Fibroblast of skin of back (primary cell): Measurements from ENCODE around the gene HOXA3.
A peak's percentile ranks its signal among the peaks of the same experiment; 100 is the strongest.

Source experiments
- DNase-seq: peaks from one replicate; pipeline ENCODE4 v3.0.0-alpha.2; 2013

Gene HOXA3

DNA sequence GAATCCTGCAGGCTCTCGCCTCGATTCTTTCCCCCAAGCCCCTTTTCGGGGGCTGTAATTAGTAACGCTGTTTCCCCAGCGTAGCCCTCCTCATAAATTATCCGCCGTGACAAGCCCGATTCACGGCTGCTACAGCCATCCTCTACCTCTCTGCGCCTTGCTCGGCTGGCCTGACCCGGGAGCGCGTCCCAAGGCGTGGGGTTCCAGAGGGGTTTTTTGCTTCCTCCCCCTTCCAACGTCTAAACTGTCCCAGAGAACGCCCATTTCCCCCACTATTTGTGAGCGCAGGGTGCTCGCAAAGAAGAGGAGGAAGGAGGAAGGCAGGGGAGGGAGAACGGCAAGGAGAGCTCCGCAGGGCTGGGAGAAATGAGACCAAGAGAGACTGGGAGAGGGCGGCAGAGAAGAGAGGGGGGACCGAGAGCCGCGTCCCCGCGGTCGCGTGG is 9.8 kb downstream of the HOXA3 start:
- no peak for DNase-seq

DNA sequence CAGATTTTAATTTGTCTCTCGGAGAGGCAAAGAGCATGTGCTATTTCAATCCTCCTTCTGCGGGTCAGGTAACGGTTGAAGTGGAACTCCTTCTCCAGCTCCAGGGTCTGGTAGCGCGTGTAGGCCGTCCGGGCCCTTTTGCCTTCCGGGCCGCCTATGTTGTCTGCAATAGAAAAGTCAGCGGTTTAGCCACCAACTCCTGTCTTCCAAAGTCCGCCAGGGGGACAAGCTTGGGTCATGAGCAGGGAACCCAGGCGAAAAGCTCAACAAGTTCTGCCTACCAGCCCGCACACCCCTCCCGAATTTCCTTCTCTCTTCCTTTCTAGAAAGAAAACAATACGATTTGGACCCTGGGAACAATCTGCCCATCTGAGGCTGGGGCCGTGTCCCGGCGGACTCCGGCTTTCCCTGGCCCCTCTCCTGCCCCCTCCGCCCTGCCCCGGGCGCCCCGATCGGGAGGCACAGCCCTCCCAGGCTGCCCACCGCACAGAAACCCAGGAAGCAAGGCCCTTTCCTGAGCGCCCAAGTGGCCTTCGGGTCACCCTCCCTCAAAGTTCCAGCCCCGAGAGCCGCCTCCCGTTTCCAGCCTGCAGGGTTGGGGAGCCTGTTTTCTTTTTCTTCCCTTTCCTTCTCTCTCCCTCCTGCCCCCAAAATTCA is 10.3 kb downstream of the HOXA3 start:
- no peak for DNase-seq

DNA sequence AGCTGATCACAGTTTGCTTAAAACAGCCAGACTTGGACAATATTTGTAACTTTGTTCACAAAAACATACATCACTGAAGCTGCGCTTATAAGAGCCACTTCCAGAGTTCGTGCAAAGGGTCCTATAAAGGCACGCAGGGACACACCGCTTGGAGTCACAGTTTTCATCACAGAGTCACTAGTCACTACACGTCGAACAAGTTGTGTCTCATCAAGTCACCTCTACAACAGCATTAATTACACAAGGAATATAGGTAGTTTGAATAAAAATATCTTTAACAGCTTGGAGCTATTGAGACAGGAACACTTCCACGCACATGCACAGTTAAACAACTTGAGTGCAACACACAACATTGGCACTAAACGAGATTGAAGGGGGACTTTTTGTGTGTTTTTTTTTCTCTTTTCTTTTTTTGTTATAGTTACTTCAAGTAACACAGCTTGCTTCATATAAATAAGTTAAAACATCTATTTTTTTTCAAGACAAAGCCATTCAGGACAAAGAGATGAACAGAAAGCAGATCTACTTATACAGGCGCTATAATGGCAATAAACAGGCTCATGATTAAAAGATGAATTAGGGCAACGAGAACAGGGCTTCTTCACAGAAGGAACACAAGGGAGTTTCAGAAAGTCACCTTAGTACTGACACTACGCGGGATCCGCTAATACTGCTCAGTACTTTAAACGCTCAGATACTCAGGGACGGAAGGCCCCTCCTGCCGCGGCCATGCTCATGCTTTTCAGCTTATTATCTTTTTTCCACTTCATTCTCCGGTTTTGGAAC is 11.1 kb downstream of the HOXA3 start:
- no peak for DNase-seq

DNA sequence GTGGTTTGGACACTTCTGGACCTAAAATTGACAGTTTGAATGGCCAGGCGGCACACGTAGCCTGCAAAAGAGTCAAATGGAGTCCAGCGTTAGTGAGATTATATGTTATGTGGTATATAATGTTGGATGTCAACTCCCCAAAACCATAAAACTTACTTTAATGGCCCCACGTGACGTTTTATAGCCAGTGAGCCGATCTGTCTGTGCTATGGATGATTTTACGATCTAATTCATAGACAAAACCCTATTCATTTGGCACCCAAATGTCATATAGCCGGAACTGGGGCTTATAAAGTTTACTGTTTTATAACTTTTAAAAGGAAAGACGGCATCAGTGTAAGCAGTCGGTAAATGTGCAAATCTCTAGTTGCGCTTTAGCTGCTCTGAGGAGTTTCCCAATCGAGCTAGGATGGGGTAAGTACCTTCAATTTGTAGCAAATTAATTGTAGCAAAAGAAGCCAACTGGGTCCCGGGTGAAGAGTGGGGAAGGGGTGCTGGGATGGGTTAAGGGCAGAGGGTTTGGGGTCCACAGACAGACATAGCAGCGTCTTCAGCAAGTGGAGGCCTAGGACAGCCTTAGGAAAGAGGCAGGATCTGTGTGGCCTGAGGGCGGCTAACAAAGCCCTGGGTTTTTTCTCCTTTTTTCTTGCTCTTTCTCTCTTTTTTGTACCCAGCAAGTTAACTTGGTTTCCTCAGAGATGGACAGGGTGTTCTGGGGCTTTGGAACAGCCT is 12.1 kb downstream of the HOXA3 start:
- DNase-seq: no peak

DNA sequence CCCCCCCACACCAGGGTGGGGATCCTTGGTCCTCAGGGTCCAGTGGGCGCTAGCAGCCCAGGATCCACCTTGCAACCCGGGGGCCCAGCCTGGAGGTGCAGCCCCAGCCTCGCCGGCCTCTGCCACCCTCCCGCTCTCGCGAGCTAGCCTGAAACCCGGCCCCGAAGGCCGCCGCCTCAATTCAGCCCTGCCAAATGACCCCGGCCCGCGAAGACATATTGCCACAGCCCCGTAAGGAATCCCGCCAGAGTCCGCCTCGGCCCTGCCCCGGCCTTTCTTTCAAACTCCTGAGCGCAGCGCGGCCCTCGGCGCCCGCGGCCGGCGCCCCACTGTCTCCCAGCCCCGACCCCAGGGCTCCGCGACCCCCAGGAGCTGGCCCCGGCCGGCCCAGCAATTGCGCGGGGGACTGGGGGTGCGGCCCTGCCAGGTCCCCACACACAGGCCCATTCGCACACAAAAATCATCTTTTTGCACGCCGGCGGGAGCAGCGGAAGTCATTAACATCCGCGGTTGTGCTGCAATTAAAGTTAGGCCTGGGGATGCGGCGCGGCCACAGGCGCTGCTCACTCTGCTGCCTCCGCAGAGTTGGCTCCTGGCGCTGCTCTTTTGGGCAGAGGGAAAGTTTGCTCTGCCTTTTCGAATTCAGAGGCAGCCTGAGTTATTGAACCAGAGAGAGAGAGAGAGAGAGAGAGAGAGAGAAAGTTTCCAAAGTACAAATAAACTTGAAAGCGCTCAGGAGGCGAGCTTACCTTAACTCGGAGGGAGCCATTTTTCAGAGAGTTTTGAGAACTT is 12.9 kb downstream of the HOXA3 start:
- DNase-seq: no peak

DNA sequence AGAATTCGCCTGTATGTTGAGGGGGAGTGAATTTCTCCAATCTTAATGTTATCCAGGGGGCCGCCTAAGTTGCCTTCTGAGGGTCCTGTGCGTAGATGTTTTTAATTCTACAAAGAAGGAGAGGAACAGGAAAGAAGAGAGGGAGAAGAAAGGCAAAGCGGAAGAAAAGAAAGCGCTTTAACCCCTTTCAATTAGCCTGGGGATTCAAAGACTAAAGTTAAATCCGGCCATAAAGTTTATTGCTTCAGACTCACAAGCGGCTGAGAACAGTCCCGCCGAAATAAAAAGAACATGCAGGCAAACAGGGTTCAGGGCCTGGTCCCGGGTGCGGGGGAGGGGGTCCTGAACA is 13.4 kb downstream of the HOXA3 start:
- no peak for DNase-seq

DNA sequence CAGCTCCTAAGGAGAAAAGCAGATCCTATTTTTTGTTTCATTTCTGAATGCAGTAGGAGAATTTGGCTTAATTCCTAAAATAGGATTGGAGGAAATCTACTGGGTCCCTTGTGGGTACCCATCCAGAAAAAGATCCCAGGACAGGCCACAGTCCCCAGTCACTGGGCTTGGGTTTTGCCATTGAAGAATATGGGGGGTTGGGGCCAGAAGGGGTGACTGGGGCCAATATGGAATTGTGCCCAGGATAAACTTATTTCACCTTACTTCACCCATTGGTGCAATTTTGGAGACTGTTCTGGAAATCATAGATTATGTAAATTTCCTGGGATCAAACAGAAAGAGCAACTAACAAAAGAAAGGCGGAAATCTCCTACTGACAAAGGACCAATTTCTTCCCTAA is 13.9 kb downstream of the HOXA3 start:
- no peak for DNase-seq

DNA sequence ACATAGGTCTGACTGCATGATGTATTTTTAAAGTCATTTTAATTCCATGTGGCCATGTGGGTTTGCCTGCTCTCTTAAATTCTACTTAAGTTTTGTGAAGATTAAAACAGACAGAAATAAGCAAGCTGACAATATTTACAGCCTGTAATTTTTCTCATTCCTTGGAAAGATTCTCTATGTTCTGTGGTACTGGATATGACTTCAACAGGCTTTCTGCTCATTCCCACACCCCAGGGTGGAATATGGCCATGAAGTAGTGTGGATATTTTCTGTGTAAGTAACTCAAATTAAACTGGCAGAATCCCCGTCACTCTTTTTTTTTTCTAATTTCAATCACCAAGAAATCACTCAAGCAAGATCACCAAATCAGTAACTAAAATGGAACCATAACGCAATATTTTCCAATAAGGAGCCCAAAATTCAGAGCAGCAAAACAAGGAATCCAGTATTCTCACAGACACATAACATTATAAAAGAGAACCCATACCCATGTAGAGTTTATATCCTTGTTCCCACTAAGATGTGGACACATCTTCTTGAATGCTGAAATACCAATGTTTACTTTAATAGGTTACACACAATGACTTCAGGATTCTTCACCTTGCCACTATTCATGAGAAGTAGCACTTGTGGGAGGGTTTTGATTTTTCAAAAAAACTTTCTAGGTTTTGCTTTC is 14.6 kb downstream of the HOXA3 start:
- DNase-seq: no peak

DNA sequence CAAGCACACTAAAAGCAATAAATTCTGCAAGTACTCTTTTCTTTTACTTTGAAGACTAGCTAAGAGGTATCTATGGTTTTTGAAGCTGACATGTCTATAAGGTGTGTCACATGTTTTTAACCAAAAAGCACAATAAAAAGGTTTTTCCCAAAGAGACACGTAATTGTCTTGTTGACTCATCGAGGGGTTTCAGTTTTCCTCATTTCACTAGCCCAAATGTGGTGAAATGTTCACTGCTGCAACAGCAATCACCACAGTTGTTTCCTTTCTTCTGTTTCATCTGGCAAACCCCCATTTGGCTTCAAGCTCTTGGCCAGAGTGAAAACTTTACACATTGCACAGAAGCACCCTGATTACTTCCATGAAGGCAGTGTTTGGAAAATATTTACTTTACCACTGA is 18.0 kb downstream of the HOXA3 start:
- no peak for DNase-seq

DNA sequence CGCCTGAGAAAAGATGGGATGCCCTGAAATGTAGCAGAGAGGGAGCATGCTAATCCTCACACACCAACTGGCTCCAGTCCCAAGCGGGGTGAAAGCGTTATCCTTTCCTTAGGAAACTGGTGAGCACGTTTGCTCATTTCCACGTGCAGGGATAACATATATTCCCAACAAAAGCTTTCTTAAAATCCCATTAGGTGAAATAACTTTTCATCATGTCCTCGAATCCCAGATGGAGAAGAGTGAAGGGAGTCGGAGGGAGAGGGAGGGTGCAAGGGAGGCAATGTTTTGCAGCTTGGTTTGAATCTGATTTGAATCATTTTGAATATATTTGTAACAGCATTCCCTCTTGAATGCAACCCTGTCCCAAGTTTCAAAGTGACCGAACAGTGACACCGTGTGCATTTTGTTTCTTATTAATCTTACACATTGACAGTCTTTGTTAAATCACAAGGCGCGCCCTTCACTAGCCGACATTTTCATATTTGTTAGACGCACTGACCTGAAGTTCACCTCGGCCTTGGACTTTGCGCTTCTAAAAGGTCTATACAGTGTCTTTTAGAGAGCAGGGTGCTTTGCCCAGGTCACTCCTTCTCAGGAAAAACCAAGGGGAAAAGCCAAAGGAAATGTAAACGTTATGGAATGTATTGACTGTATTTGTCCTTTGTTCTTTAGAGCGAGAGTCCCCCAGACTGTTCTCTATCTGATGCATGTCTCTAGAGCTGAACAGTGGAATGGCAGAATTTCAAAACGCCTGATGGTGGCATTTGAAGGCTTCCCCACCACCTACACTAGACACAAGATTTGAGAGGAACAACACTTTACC is 18.8 kb downstream of the HOXA3 start:
- no peak for DNase-seq

DNA sequence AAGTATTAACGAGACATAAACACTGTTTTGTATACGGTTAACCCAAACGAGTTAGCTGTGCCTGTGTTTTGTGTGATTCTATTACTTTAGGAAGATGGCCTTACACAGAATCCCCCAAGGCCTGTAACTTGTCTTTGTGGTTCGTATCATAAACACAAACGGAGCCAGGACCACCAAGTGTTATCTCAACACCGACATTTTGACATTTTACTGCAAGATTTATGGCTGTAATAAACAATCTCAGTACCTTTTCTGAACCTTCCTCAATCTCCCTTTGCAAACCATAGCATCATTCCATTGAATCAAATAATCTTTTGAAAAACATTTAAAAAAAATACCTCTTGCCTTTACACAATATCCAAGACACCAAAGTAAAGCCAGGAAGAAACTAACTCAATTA is 19.4 kb downstream of the HOXA3 start:
- no peak for DNase-seq

DNA sequence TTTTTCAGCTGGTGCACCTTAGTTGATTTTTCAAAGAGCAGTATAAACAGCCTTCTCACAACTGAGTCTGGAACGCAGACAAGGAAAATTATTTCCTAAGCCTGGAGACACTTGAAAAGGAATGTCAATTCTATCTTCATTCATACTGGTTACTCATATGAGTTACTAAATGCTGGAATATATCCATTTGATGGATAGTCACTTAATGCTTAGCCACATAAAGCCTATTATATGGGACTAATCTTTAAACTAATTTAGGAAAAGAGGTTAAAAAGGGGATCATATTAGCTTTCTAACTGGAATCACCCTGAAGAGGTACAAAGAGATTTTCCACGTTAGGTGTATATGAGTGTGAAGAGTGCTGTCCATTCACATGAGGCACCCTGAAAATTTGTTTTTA is 20.2 kb downstream of the HOXA3 start:
- no peak for DNase-seq

DNA sequence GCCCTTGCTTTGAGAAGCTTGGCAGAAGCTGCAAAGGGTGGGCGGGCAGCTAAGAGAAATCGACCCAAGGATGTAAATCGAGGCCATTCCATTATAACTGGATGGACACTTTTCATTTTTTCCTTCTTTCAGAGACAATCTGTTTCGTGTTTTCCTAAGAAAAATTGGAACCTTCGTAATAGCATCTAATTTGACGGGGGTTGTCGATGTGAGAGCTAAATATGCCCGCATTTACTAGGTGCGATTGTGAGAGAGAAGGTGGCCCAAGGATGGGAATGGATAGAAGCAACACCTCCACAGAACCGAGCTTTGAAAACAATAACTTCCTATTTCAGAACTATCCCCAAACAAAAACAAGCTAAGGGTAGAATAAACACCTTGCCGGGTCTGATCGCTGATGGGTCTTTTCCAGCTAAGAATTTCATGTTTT is 21.0 kb downstream of the HOXA3 start:
- DNase-seq: no peak

DNA sequence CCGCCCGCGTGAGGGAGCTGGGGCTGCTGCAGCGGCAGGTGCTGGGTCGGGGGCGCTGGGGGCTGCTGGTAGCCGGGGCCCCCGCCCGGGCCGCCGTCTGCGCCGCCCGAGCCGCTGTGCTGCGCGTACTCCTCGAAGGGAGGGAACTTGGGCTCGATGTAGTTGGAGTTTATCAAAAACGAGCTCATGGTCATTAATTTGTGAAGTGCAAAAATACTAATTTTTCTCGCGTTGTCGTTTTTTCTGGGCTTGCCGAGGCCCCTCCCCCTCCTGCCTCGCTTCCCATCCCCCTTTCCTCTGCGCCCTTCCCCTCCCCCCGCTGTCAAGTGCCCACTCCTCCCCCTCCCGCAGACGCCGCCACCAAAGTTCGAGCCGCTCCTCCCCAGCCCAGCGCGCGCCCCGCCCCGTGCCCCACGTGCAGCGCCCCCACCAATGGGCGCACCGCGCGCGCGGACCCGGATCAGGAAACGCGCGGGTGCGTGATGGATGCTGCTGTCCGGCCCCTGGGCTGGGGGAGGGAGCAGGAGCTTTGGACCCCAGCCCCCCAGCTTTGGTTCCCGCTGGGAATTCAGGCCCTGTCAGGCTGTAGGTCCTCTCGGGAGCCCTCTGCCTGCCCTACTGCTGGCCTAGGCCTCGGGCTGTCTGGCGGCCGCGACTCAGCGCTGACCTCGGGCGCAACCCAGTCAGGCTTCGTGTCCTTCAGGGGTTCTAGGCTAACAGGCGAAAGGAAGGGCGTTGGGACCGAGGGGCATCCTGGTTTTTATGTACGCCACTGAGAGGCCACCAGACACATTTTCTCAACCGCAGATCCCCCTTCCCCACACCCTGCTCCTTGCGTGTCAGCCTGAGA is 21.6 kb downstream of the HOXA3 start, which contains the start of gene HOXA4:
Gene HOXA4 (minus strand): TSS at position 218 of the 850 bp plus-strand sequence. CDS start 24 bp downstream, at position 194.
- peak; percentile 17 for DNase-seq

DNA sequence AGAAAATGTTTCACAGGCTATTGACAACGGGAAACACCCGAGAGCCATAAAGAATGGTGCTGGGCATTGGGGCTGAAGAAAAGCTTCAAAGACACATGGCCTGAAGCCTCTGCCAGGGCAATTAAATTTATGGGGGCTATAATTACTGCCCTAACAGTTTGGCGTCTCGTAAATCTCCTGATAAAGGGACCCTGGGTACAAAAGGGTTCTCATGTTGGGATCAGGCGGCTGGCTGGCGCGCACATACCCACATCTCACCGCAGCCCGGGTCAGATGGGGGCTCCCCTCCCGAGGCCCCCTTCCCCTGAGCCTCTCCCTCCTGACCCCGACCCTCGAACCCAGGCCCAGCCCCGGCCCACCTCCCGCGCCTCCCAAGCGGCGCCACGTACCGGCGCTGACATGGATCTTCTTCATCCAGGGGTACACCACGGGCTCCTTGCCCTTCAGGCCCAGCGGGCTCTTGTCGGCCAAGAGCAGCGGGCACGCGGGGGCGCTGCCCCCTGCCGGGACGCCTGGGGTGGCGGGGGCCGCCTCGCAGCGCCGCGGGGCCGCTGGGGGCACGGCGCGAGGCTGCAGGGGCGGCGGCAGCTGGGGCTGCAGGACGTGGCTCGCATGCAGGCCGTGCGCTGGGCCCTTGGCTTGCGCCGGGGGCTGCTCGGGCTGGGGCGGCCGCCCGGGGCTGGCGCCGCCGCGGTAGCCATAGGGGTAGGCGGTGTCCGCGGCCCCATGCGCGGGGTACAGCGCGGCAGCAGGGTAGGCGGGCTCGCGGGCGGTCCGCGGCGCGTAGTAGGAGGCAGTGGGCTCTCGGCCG is 22.4 kb downstream of the HOXA3 start:
- no peak for DNase-seq

DNA sequence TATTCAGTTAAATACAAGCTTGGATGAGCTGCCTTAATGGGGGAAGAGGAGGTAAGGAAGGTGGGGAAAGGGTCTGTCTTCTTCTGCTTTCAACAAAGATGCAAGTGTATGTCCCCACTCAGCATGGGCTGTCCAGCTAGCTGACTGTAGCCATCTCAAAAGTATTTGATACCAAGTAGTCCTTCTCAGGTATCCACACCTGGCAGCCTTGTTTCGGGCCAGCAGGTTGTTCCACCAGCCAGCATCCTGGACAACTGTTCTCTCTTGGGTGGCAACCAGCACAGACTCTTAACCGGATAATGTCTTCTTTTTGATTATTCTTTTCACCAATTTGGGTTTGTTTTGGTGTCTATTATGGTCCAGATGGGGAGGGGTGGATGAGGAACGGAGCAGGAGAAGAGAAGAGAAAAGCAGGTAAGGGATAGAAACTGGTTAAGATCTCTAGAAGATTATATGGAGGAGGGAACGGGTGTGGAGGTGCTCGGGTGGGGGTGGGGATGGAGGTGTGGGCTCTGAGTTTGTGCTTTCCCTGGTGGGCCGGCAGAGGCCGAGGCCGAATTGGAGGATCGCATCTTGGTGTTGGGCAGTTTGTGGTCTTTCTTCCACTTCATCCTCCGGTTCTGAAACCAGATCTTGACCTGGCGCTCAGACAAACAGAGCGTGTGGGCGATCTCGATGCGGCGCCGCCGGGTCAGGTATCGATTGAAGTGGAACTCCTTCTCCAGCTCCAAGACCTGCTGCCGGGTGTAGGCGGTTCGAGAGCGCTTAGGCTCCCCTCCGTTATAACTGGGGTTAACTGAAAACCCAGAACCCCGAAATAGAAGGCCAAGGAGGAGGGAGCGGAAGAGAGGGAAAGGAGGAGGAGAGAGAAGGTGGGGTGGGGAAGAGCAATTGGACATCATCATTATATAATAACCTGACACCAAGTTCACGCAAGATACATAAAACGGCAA is 23.3 kb downstream of the HOXA3 start:
- no peak for DNase-seq

DNA sequence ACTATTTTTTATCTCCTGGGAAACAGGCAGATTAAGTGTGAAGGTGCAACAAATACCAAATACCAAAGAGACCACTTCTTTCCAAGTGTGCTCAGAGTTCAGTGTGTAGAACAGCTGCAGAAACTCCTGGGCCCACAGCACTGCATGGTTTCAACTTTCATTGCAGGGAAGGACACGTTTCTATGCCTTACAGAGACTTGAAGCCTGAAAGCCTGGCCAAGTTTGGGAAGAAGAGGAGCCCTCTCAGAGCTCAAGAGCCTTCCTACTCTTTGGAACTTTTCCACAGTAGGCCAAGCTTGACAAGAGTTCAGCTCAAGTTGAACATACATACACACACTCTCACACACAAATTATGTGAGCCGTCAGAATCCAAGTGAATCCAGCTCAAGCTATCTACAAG is 24.3 kb downstream of the HOXA3 start:
- no peak for DNase-seq
